Measurements from ENCODE around the gene TLR10. TPM values are rescaled to one million over a fixed set of nuclear protein-coding genes. Genes with fewer than 3 reads are reported as not detected.
"Not testable (repeated sequence)": the region's sequence is repeated elsewhere in the genome, so short reads cannot be mapped to it uniquely, and the experiment has no call there.

TLR10 gene, protein sequence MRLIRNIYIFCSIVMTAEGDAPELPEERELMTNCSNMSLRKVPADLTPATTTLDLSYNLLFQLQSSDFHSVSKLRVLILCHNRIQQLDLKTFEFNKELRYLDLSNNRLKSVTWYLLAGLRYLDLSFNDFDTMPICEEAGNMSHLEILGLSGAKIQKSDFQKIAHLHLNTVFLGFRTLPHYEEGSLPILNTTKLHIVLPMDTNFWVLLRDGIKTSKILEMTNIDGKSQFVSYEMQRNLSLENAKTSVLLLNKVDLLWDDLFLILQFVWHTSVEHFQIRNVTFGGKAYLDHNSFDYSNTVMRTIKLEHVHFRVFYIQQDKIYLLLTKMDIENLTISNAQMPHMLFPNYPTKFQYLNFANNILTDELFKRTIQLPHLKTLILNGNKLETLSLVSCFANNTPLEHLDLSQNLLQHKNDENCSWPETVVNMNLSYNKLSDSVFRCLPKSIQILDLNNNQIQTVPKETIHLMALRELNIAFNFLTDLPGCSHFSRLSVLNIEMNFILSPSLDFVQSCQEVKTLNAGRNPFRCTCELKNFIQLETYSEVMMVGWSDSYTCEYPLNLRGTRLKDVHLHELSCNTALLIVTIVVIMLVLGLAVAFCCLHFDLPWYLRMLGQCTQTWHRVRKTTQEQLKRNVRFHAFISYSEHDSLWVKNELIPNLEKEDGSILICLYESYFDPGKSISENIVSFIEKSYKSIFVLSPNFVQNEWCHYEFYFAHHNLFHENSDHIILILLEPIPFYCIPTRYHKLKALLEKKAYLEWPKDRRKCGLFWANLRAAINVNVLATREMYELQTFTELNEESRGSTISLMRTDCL
- 2.9 TPM for total RNA-seq (ENCODE audit: insufficient read depth, low replicate concordance)

- DNase-seq (ENCODE audit: low spot score), result peak; percentile 31
These were observed at the start of gene TLR10 for GRCh38 chr4:38782452-38783108. TLR10 (minus strand) TSS chr4:38782990; CDS start chr4:38775590, 7,400 bp downstream.

- no peak for DNase-seq (ENCODE audit: low spot score)
These were observed 49.4 kb upstream of the TLR10 start for GRCh38 chr4:38832206-38832605.

GRCh38 chr4:38831653-38832052, 48.9 kb upstream of the TLR10 start:
- DNase-seq (ENCODE audit: low spot score), result no peak

- DNase-seq (ENCODE audit: low spot score), result no peak
These were observed 46.4 kb upstream of the TLR10 start for GRCh38 chr4:38829237-38829636.

DNA sequence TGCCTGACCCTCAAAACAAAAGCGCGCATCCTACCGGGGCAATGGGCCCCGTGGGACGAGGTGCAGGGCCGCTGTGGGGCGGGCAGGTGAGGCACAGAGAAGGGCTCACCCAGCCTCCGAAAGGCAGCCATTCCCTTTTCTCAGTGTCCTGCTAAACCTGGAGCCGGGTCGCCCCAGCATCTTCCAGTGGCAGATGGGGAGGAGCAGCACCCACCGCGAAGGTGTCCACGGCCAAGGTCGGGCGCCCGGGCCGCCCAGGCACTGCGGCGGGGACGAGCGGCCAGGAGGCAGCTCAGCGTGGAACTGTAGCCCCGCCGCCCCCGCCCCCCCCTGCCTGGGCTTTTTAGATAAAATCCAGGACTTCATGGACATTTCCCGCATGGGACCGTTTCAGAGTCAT, 41.0 kb upstream of the TLR10 start:
- DNase-seq (ENCODE audit: low spot score), result no peak

DNA sequence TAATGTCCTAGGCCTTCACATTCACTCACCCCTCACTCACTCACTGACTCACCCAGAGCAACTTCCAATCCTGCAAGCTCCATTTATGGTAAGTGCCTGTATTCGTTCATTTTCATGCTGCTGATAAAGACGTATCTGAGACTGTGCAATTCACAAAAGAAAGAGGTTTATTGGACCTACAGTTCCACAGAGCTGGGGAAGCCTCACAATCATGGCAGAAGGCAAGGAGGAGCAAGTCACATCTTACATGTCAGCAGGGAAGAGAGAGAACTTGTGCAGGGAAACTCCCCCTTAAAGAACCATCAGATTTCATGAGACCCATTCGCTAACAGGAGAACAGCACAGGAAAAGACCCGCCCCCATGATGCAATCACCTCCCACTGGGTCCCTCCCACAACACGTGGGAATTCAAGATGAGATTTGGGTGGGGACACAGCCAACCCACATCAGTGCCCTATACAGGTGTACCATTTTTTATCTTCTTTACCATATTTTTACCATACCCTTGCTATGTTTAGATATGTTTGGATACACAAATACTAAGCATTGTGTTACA, 40.0 kb upstream of the TLR10 start:
- no peak for DNase-seq (ENCODE audit: low spot score)

DNA sequence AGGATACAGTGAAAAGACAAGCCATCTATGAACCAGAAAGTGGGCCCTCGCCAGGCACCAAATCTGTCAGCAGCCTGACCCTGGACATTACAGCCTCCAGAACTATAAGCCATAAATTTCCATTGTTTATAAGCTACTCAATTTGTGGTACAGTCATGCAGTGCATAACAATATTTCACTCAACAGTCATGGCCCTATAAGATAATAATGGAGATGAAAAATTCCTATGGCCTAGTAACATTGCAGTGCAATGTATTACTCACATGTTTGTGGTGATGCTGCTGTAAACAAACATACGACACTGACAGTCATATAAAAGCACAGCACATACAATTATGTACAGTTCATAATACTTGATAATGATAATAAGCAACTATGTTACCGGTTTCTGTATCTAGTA, 38.9 kb upstream of the TLR10 start:
- DNase-seq (ENCODE audit: low spot score), result no peak

DNA sequence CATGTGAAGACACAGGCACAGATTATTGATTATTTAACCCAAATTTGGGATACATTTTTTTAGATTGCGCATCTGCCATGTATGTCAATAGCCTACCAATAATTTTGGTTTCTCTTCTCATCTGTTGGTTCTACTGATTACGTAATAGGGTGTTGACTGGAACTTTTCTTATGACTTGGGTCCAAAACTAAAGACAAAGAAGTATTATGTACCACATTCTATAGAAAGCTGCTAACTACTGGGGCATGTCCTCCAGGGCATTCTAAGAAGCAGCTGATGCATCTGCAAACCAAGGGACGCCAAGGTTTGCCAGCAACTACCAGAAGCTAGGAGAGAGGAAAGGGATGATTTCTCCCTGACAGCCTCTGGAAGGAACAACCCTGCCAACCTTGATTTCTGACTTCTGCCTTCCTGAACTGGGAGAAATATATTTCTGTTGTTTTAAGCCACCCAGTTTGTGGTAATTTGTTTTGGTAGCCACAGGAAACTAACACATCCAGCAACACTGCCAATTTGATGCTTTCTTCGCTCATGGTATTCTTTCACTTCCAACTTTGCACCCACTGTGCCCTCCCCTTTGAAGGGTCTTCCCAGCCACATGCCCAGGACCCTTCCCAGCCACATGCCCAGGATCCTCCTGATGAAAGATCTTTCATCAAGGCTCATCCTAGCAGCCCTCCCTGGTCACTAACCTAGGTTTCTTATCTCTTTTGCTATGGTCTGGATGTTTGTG, 37.7 kb upstream of the TLR10 start:
- no peak for DNase-seq (ENCODE audit: low spot score)

GRCh38 chr4:38819569-38819968, 36.8 kb upstream of the TLR10 start:
- no peak for DNase-seq (ENCODE audit: low spot score)

DNA sequence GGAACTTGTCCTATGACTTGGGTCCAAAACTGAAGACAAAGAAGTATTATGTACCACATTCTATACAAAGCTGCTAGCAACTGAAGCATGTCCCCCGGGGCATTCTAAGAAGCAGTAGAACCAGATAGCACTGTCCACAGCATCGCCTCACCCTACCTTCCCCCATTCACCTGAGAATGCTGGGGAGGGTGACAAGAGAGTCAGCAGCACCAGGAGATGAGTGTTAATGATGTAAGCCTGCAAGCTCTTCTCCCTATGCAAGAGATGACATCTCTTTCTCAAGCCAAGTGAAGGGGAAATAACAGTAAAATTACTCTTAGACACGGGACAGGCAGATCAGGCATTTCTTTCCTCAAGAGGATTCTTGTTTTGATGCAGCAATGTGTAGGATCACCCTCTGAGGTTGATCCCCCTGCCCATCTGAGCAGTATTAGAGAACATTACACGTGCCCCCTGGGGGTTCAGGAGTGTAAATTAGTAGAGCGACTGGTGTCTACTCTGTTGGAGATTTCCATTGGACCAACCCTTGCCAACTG, 35.7 kb upstream of the TLR10 start:
- peak; percentile 11 for DNase-seq (ENCODE audit: low spot score)

DNA sequence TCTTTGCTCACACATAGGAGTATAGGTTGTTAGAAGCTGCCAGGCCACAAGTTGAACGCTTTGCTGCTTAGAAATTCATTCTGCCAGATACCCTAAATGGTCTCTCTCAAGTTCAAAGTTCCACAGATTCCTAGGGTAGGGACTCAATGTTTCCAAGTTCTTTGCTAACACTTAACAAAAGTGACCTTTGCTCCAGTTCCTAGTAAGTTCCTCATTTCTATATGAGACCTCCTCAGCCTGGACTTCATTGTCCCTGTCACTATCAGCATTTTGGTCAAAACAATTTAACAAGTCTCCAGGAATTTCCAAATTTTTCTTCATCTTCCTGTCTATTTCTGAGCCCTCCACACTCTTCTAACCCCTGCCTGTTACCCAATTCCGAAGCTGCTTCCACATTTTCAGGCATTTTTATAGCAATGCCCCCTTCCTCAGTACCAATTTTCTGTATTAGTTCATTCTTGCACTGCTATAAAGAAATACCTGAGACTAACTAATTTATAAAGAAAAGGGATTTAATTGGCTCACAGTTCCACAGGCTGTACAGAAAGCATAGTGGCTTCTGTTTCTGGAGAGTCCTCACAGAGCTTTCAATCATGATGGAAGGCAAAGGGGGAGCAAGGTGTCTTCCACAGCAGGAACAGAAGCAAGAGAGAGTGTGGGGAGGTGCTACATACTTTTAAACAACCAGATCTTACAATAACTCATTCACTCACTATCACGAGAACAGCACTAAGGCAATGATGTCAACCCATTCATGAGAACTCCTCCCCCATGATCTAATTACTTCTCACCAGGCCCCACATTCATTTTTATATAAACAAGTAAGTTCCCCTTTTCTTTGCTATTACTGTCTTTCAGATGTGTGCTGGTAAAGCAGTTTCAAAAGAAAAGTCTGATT, 33.3 kb upstream of the TLR10 start:
- peak; percentile 23 for DNase-seq (ENCODE audit: low spot score)

DNA sequence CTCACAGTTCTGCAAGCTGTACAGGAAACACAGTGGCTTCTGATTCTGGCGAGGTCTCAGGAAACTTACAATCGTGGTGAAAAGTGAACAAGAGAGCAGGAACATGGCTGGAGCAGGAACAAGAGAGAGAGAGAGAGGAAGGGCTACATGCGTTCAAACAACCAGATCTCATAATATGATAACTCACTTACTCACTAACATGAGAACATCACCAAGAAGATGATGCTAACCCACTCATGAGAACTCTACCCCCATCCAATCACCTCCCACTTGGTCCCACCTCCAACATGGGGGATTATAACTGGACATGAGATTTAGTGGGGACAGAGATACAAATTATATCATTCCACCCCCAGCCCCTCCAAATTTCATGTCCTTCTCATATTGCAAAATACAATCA, 31.6 kb upstream of the TLR10 start:
- no peak for DNase-seq (ENCODE audit: low spot score)

DNA sequence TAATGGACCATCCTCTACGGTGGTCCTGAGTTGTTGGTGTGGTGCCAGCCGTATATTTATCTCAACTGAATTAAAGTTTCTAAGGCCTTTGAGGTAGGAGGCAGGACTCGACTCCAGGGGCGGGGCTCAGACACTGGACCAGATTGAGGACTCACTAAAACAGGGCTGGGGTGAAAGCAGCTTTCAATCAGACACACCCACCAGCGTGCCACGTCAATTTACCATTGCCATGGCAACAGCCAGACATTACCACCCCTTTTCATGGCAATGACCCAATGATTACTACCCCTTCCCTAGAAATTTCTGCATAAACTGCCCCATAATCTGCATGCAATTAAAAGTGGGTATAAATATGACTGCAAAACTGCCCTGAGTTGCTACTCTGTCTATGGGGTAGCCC, 28.5 kb upstream of the TLR10 start:
- DNase-seq (ENCODE audit: low spot score), result no peak

DNA sequence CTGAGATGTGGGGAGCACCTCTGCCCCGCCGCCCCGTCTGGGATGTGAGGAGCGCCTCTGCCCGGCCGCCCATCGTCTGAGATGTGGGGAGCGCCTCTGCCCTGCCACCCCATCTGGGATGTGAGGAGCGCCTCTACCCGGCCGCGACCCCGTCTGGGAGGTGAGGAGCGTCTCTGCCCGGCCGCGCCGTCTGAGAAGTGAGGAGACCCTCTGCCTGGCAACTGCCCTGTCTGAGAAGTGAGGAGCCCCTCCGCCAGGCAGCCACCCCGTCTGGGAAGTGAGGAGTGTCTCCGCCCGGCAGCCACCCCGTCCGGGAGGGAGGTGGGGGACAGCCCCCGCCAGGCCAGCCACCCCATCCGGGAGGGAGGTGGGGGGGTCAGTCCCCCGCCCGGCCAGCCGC, 24.7 kb upstream of the TLR10 start:
- DNase-seq (ENCODE audit: low spot score), result not testable (repeated sequence)

GRCh38 chr4:38806251-38806650, 23.5 kb upstream of the TLR10 start:
- not testable (repeated sequence) for DNase-seq (ENCODE audit: low spot score)

- DNase-seq (ENCODE audit: low spot score), result peak; percentile 51
These were observed 22.8 kb upstream of the TLR10 start for GRCh38 chr4:38805530-38806145.

DNA sequence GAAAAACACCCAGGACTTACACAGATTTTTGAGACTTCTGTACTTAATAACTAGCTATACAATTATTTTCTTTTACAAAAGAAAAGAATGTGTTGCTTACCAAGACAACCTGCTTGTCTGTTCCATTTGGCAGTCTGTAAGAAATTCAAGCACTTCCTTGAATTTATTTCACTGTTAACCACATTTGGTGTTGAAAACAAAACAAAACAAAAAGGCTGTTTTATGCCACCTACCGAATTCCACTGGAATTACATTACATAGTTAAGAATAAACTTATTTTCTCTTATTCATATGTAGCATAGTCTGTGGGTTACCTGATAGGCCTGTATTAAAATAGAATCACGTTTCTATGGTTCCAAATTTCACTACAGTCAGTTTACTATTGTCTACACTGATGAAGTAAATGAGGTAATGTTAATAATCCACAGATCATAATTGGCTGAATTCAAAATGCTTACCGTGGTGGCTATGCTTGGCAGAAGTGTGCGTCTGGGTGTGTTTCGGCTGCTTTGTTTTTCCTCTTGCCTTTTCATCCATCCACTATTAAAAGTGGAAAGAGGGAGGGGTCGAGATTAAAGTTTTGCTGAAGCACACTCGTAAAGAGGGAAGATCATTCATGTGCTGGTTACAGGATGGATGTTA, 22.0 kb upstream of the TLR10 start, which contains the start of gene TLR1:
Gene TLR1, minus strand, starts transcription at position 138 of the 642 bp plus-strand sequence. CDS start 5,960 bp downstream, outside the sequence.
- peak; percentile 72 for DNase-seq (ENCODE audit: low spot score)

DNA sequence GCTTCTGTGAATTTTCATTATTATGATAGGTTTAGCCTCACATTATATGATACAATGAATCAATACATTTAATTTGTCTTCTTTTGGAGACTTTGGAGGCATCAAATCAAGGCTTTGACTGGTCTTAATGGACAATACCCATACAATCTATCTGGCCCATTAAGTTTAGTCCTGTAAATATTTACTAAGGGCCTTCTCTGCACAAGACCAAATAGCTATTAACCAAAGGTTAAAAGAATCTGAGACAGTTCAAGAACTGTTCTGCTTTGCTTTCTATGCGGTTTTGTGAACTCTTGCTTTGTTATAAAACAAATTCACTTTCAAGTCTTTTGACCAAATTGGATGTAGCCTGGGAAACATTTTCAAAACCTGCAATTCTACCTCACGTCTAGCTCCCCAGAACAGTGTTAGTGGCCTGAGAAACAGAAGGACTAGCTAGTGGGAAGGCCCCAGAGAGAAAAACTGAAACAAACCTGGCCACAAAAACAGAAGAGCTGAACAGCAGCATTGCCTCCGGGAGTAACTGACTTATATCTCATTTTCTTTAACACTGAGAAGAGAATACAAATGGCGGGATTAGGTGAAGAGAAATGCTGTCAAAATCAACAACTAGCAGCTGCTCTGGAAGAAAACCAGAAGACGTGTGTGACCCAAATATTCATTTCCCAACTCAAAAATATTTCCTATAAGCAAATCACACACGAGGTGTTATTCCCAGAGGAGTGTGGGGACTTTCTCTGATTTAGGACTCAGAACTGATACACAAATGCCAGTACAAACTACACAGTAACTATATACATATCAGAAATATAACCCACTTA, 21.3 kb upstream of the TLR10 start:
- no peak for DNase-seq (ENCODE audit: low spot score)

Data from umbilical cord (tissue), 2 donors.